Activated naive CD8-positive, alpha-beta T cell (primary cell): Measurements from ENCODE around the gene TRHDE.

Experiments
- H3K27ac Mint-ChIP-seq: one replicate; pipeline ENCODE4 v1.8.0; 2021; ENCODE audit warnings: mixed read lengths
- H3K27me3 Mint-ChIP-seq: one replicate; pipeline ENCODE4 v1.8.0; 2021; ENCODE audit warnings: mixed read lengths
- H3K36me3 Mint-ChIP-seq: one replicate; pipeline ENCODE4 v1.8.0; 2021; ENCODE audit warnings: mixed read lengths
- H3K4me1 Mint-ChIP-seq: one replicate; pipeline ENCODE4 v1.8.0; 2021; ENCODE audit warnings: low read depth, mixed read lengths
- H3K4me3 Mint-ChIP-seq: one replicate; pipeline ENCODE4 v1.8.0; 2021; ENCODE audit warnings: mild to moderate bottlenecking, mixed read lengths
- H3K9me3 Mint-ChIP-seq: one replicate; pipeline ENCODE4 v1.8.0; 2021; ENCODE audit warnings: low read depth, mixed read lengths

Gene TRHDE

GRCh38 chr12:72380441-72380840 lies 108.3 kb downstream of the TRHDE start:
- no peak overlapping the region for H3K27ac Mint-ChIP-seq
- H3K9me3 Mint-ChIP-seq, result peaks cover 5% of the 10 kb centered on the region
- no peak overlapping the region for H3K4me3 Mint-ChIP-seq
- H3K27me3 Mint-ChIP-seq, result no peaks in the 10 kb centered on the region
- H3K4me1 Mint-ChIP-seq, result no peaks in the 10 kb centered on the region
- no peaks in the 10 kb centered on the region for H3K36me3 Mint-ChIP-seq

GRCh38 chr12:72388322-72388721 lies 116.2 kb downstream of the TRHDE start:
- no peaks in the 10 kb centered on the region for H3K36me3 Mint-ChIP-seq
- H3K27me3 Mint-ChIP-seq, result no peaks in the 10 kb centered on the region
- no peak overlapping the region for H3K4me3 Mint-ChIP-seq
- H3K27ac Mint-ChIP-seq, result no peak overlapping the region
- no peaks in the 10 kb centered on the region for H3K9me3 Mint-ChIP-seq
- H3K4me1 Mint-ChIP-seq, result no peaks in the 10 kb centered on the region

- no peaks in the 10 kb centered on the region for H3K4me1 Mint-ChIP-seq
- H3K4me3 Mint-ChIP-seq, result no peak overlapping the region
- H3K27ac Mint-ChIP-seq, result no peak overlapping the region
- H3K36me3 Mint-ChIP-seq, result no peaks in the 10 kb centered on the region
- H3K9me3 Mint-ChIP-seq, result no peaks in the 10 kb centered on the region
- no peaks in the 10 kb centered on the region for H3K27me3 Mint-ChIP-seq
Measured at GRCh38 chr12:72390146-72390545, 118.0 kb downstream of the TRHDE start.

GRCh38 chr12:72406111-72406510 lies 133.9 kb downstream of the TRHDE start:
- Mint-ChIP-seq H3K36me3 (no peaks in the 10 kb centered on the region), H3K4me1 (no peaks in the 10 kb centered on the region), H3K27me3 (no peaks in the 10 kb centered on the region), H3K9me3 (no peaks in the 10 kb centered on the region), H3K4me3 (no peak overlapping the region), H3K27ac (no peak overlapping the region)

GRCh38 chr12:72432037-72432604 lies 160.0 kb downstream of the TRHDE start:
- Mint-ChIP-seq H3K9me3 (no peaks in the 10 kb centered on the region), H3K36me3 (no peaks in the 10 kb centered on the region), H3K4me3 (no peak overlapping the region), H3K27ac (no peak overlapping the region), H3K27me3 (no peaks in the 10 kb centered on the region), H3K4me1 (no peaks in the 10 kb centered on the region)

- H3K27ac Mint-ChIP-seq, result no peak overlapping the region
- no peaks in the 10 kb centered on the region for H3K27me3 Mint-ChIP-seq
- no peaks in the 10 kb centered on the region for H3K4me1 Mint-ChIP-seq
- H3K36me3 Mint-ChIP-seq, result no peaks in the 10 kb centered on the region
- H3K4me3 Mint-ChIP-seq, result no peak overlapping the region
- H3K9me3 Mint-ChIP-seq, result no peaks in the 10 kb centered on the region
Measured at GRCh38 chr12:72433298-72433697, 161.1 kb downstream of the TRHDE start.

GRCh38 chr12:72434999-72435398 lies 162.8 kb downstream of the TRHDE start:
- no peak overlapping the region for H3K4me3 Mint-ChIP-seq
- H3K27me3 Mint-ChIP-seq, result no peaks in the 10 kb centered on the region
- no peaks in the 10 kb centered on the region for H3K4me1 Mint-ChIP-seq
- H3K36me3 Mint-ChIP-seq, result no peaks in the 10 kb centered on the region
- peaks cover 8% of the 10 kb centered on the region for H3K9me3 Mint-ChIP-seq
- no peak overlapping the region for H3K27ac Mint-ChIP-seq

GRCh38 chr12:72442217-72442616 lies 170.0 kb downstream of the TRHDE start:
- Mint-ChIP-seq H3K27ac (no peak overlapping the region), H3K4me3 (no peak overlapping the region), H3K4me1 (no peaks in the 10 kb centered on the region), H3K36me3 (no peaks in the 10 kb centered on the region), H3K9me3 (peaks cover 19% of the 10 kb centered on the region), H3K27me3 (no peaks in the 10 kb centered on the region)

- no peaks in the 10 kb centered on the region for H3K27me3 Mint-ChIP-seq
- no peaks in the 10 kb centered on the region for H3K4me1 Mint-ChIP-seq
- no peak overlapping the region for H3K27ac Mint-ChIP-seq
- H3K4me3 Mint-ChIP-seq, result no peak overlapping the region
- peaks cover 19% of the 10 kb centered on the region for H3K9me3 Mint-ChIP-seq
- no peaks in the 10 kb centered on the region for H3K36me3 Mint-ChIP-seq
Measured at GRCh38 chr12:72444125-72444524, 172.0 kb downstream of the TRHDE start.

GRCh38 chr12:72444566-72444965 lies 172.4 kb downstream of the TRHDE start:
- no peaks in the 10 kb centered on the region for H3K4me1 Mint-ChIP-seq
- no peaks in the 10 kb centered on the region for H3K36me3 Mint-ChIP-seq
- no peak overlapping the region for H3K4me3 Mint-ChIP-seq
- H3K27ac Mint-ChIP-seq, result no peak overlapping the region
- H3K9me3 Mint-ChIP-seq, result peaks cover 15% of the 10 kb centered on the region
- H3K27me3 Mint-ChIP-seq, result no peaks in the 10 kb centered on the region

GRCh38 chr12:72448089-72448488 lies 175.9 kb downstream of the TRHDE start:
- no peaks in the 10 kb centered on the region for H3K4me1 Mint-ChIP-seq
- no peaks in the 10 kb centered on the region for H3K36me3 Mint-ChIP-seq
- H3K4me3 Mint-ChIP-seq, result no peak overlapping the region
- H3K27ac Mint-ChIP-seq, result no peak overlapping the region
- peaks cover 8% of the 10 kb centered on the region for H3K9me3 Mint-ChIP-seq
- no peaks in the 10 kb centered on the region for H3K27me3 Mint-ChIP-seq

- H3K36me3 Mint-ChIP-seq, result no peaks in the 10 kb centered on the region
- no peaks in the 10 kb centered on the region for H3K27me3 Mint-ChIP-seq
- no peak overlapping the region for H3K4me3 Mint-ChIP-seq
- H3K4me1 Mint-ChIP-seq, result no peaks in the 10 kb centered on the region
- peaks cover 9% of the 10 kb centered on the region for H3K9me3 Mint-ChIP-seq
- no peak overlapping the region for H3K27ac Mint-ChIP-seq
Measured at GRCh38 chr12:72448805-72449204, 176.6 kb downstream of the TRHDE start.

- H3K4me1 Mint-ChIP-seq, result no peaks in the 10 kb centered on the region
- H3K9me3 Mint-ChIP-seq, result peaks cover 6% of the 10 kb centered on the region
- no peaks in the 10 kb centered on the region for H3K27me3 Mint-ChIP-seq
- no peak overlapping the region for H3K27ac Mint-ChIP-seq
- no peaks in the 10 kb centered on the region for H3K36me3 Mint-ChIP-seq
- no peak overlapping the region for H3K4me3 Mint-ChIP-seq
Measured at GRCh38 chr12:72453066-72453465, 180.9 kb downstream of the TRHDE start.

- Mint-ChIP-seq H3K4me3 (no peak overlapping the region), H3K4me1 (no peaks in the 10 kb centered on the region), H3K36me3 (no peaks in the 10 kb centered on the region)
Measured at GRCh38 chr12:72453550-72453949, 181.4 kb downstream of the TRHDE start.

GRCh38 chr12:72464471-72464870 lies 192.3 kb downstream of the TRHDE start:
- no peaks in the 10 kb centered on the region for H3K4me1 Mint-ChIP-seq
- no peak overlapping the region for H3K4me3 Mint-ChIP-seq
- H3K27me3 Mint-ChIP-seq, result no peaks in the 10 kb centered on the region

More at GRCh38 chr12:72453550-72453949, 181.4 kb downstream of the TRHDE start:
- H3K27ac Mint-ChIP-seq, result no peak overlapping the region
- no peaks in the 10 kb centered on the region for H3K27me3 Mint-ChIP-seq
- H3K9me3 Mint-ChIP-seq, result peaks cover 6% of the 10 kb centered on the region

GRCh38 chr12:72465155-72465554 lies 193.0 kb downstream of the TRHDE start:
- Mint-ChIP-seq H3K27me3 (no peaks in the 10 kb centered on the region), H3K4me1 (no peaks in the 10 kb centered on the region), H3K4me3 (no peak overlapping the region), H3K27ac (no peak overlapping the region), H3K9me3 (peaks cover 6% of the 10 kb centered on the region), H3K36me3 (no peaks in the 10 kb centered on the region)

More at GRCh38 chr12:72464471-72464870, 192.3 kb downstream of the TRHDE start:
- no peaks in the 10 kb centered on the region for H3K36me3 Mint-ChIP-seq
- H3K27ac Mint-ChIP-seq, result no peak overlapping the region
- peaks cover 6% of the 10 kb centered on the region for H3K9me3 Mint-ChIP-seq
